Endothelial cell of umbilical vein (primary cell): Measurements from ENCODE around the gene POU4F3. TPM values are rescaled to one million over a fixed set of nuclear protein-coding genes. Genes with fewer than 3 reads are reported as not detected.
A peak's percentile ranks its signal among the peaks of the same experiment; 100 is the strongest.

Experiments used
- BruUV-seq: library from RNA; stranded (reverse); fragments of 400-500 nt; replicated peaks from 2 replicates; lab custom pipeline; 2021; lab: Mats Ljungman, UMichigan
- CTCF ChIA-PET: fragments of 300-600, 350-600 bp; sonication (Branson Sonifier 250); formaldehyde crosslinking; loops from one replicate; lab custom pipeline; 2021; ENCODE audit warnings: antibody characterized with exemption, inconsistent platforms; lab: Charles Lee
- POLR2A ChIA-PET: fragments of 300-600, 350-600 bp; sonication (Branson Sonifier 250); formaldehyde crosslinking; loops from one replicate; lab custom pipeline; 2021; ENCODE audit warnings: antibody characterized with exemption, inconsistent platforms; lab: Charles Lee
- DNase-seq: peaks from one replicate; pipeline ENCODE4 v3.0.0-alpha.2; 2011; ENCODE audit warnings: low read depth, low spot score
- FAIRE-seq: peaks from 2 replicates; lab custom pipeline; 2011; peaks lifted over from hg19 to GRCh38; lab: Jason Lieb, UNC
- H2AFZ ChIP-seq: 2 replicates; pipeline ENCODE4 v1.6.0; 2012; ENCODE audit warnings: low read depth, low read length, control low read depth, inconsistent platforms
- H3K27ac ChIP-seq: 2 replicates; pipeline ENCODE4 v1.5.1; 2011; ENCODE audit warnings: low read depth, mild to moderate bottlenecking, control low read depth, low read length, moderate library complexity; ENCODE audit not compliant: insufficient read depth
- H3K27me3 ChIP-seq, 2 experiments: 2 replicates each; pipeline versions ENCODE4 v1.6.0 to v1.6.1; 2011; ENCODE audit warnings: low read length in 2 of 2, mixed read lengths in 1 of 2; ENCODE audit not compliant: control insufficient read depth in 2 of 2, insufficient read depth in 2 of 2
- H3K36me3 ChIP-seq, 2 experiments: 2 replicates in 1 of 2; 3 replicates in 1 of 2; pipeline ENCODE4 v1.5.1; 2011; ENCODE audit warnings: low read length in 2 of 2, mild to moderate bottlenecking in 1 of 2, moderate library complexity in 1 of 2; ENCODE audit not compliant: control insufficient read depth in 2 of 2, insufficient read depth in 2 of 2; ENCODE audit errors: extremely low read depth in 1 of 2
- H3K4me1 ChIP-seq: 3 replicates; pipeline ENCODE4 v1.5.1; 2011; ENCODE audit warnings: mild to moderate bottlenecking, low read length; ENCODE audit not compliant: control insufficient read depth, insufficient read depth; ENCODE audit errors: extremely low read depth
- H3K4me2 ChIP-seq: 2 replicates; pipeline ENCODE4 v1.6.1; 2011; ENCODE audit warnings: low read length, control low read depth, mixed read lengths; ENCODE audit not compliant: insufficient read depth
- H3K4me3 ChIP-seq, 3 experiments: fragments of 200-600 bp in 1 of 3; sonication (generic), shearing (Covaris generic) in 1 of 3; replicated peaks in 1 of 3; 2 replicates each; pipeline ENCODE4 v1.5.1; 2011 to 2016; ENCODE audit warnings: control low read depth in 3 of 3, low read length in 3 of 3, mild to moderate bottlenecking in 2 of 3, inconsistent platforms in 1 of 3, low read depth in 1 of 3, moderate library complexity in 1 of 3; ENCODE audit not compliant: insufficient read depth in 1 of 3
- H3K79me2 ChIP-seq: 2 replicates; pipeline ENCODE4 v1.6.0; 2012; ENCODE audit warnings: low read length, inconsistent platforms; ENCODE audit not compliant: control insufficient read depth, insufficient read depth
- H3K9ac ChIP-seq: replicated peaks from 2 replicates; pipeline ENCODE3; 2011; ENCODE audit warnings: low read length, control low read depth; ENCODE audit not compliant: insufficient read depth; ENCODE audit errors: extremely low read depth
- H3K9me1 ChIP-seq: replicated peaks from 3 replicates; pipeline ENCODE4 v1.6.0; 2011; ENCODE audit warnings: mild to moderate bottlenecking, low read length; ENCODE audit not compliant: control insufficient read depth, insufficient read depth; ENCODE audit errors: extremely low read depth
- H3K9me3 ChIP-seq: replicated peaks from 2 replicates; pipeline ENCODE4 v1.5.1; 2012; ENCODE audit warnings: low read length, inconsistent platforms; ENCODE audit not compliant: control insufficient read depth, insufficient read depth
- H4K20me1 ChIP-seq: replicated peaks from 2 replicates; pipeline ENCODE3; 2011; ENCODE audit warnings: mild to moderate bottlenecking, low read length; ENCODE audit not compliant: control insufficient read depth, insufficient read depth; ENCODE audit errors: extremely low read depth
- CTCF ChIP-seq, 2 donors: IDR thresholded peaks; 1 replicate in 1 of 2; 2 replicates in 1 of 2; pipeline ENCODE4 v1.5.1; 2011; ENCODE audit warnings: low read length in 2 of 2, mild to moderate bottlenecking in 2 of 2, moderate library complexity in 2 of 2, control low read depth in 1 of 2, inconsistent platforms in 1 of 2, low read depth in 1 of 2; ENCODE audit not compliant: insufficient read depth in 1 of 2; ENCODE audit errors: extremely low read depth in 1 of 2
- EZH2 ChIP-seq: IDR thresholded peaks from 2 replicates; pipeline ENCODE4 v1.6.1; 2012; ENCODE audit warnings: borderline replicate concordance, low read depth, mild to moderate bottlenecking, moderate library complexity, low read length, inconsistent platforms; ENCODE audit not compliant: severe bottlenecking
- dilution Hi-C: fragments of 300-500 bp; cut with MboI; formaldehyde crosslinking; loops from one replicate; pipeline ENCODE4 v1.15.0; 2019; ENCODE audit warnings: low sequenced_read_pairs; ENCODE audit not compliant: extremely low pct_ligation_motif_present
- intact Hi-C: fragments of 100-400 bp; cut with micrococcal nuclease; formaldehyde crosslinking; loops from one replicate; pipeline ENCODE4 v1.10.0; 2022
- polyA plus RNA-seq, 4 experiments: library from polyadenylated mRNA; depleted of rRNA in 3 of 4; stranded (reverse) in 3 of 4; unstranded in 1 of 4; fragments of >200 nt; gene quantifications; 2 replicates each; pipeline versions ENCODE4 v1.2.1 to v1.2.3, GENCODE V29; 2011 to 2012; ENCODE audit warnings: missing spikeins in 1 of 4
- total RNA-seq: library from RNA; stranded (reverse); gene quantifications from 2 replicates; pipeline ENCODE4 v1.2.3, GENCODE V29; 2021

POU4F3 gene
- total and polyA plus RNA-seq, 2 donors (not counting 3 experiments of a cell fraction or from before 2014, with no cell fraction given): 0.08 TPM; not detected in 1

- dilution Hi-C loops: no loop called here
- no peak overlapping the region for H3K27ac ChIP-seq
Measured at GRCh38 chr5:146345578-146346366, 7.1 kb downstream of the POU4F3 start.

More at GRCh38 chr5:146345578-146346366, 7.1 kb downstream of the POU4F3 start:
- ChIA-PET POLR2A (no interaction called here), CTCF (no interaction called here)
- intact Hi-C loops: no loop called here
- Histone ChIP-seq H3K4me3 (no peak overlapping the region), H3K4me2 (no peak overlapping the region), H2AFZ (no peak overlapping the region), H3K9ac (no peak overlapping the region), H3K9me3 (no peaks in the 10 kb centered on the region), H3K9me1 (no peaks in the 10 kb centered on the region), H4K20me1 (no peaks in the 10 kb centered on the region), H3K27me3 (peaks cover 53 to 73% of the 10 kb centered on the region in 2 experiments), H3K4me1 (no peaks in the 10 kb centered on the region), H3K36me3 (no peaks in the 10 kb centered on the region), H3K79me2 (no peaks in the 10 kb centered on the region)
- DNase-seq (no peak), FAIRE-seq (no peak)
- TF ChIP-seq EZH2 (peak; percentile 95), CTCF (IDR thresholded peaks at IDR 0.05; ENCODE audit: extremely low read depth in 1 of 2, insufficient read depth in 1 of 2, low read depth in 1 of 2, low read length in 2 of 2) (no peak)
- no TSS peak for BruUV-seq
